HG02852 (cell line): ENCODE measurements around the gene MBD1.
"Not testable (repeated sequence)": the region's sequence is repeated elsewhere in the genome, so short reads cannot be mapped to it uniquely, and the experiment has no call there.

Source experiments
- ATAC-seq: cut with Tn5 transposase; IDR thresholded peaks from one replicate; pipeline ENCODE4 v1.9.1; 2021; ENCODE audit warnings: mild to moderate bottlenecking, moderate library complexity; ENCODE audit not compliant: unreplicated experiment

MBD1 gene

GRCh38 chr18:50274044-50274442 lies 7.3 kb downstream of the MBD1 start:
- ATAC-seq = no peak

- ATAC-seq = no peak
These were observed 7.9 kb downstream of the MBD1 start for GRCh38 chr18:50273203-50274043.

DNA sequence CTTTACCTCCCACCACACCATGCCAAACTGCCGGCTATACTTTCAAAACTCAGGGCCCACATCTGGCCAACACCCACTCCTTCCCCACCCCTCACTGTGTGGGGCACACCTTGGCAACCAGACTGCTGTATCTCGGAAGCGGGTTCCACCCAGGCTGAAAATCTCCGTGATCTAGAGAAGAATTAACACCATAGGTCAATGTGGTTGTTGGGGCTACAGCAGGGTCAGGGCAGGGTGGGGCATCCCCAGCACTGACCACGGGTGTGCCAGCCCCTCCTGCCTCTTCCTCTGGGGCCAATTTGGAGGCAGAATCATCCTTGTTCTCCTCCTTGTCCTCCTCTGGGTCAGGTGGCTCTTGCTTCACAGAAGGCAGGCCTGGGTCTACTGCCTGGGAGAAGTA lies 8.8 kb downstream of the MBD1 start:
- ATAC-seq = no peak

DNA sequence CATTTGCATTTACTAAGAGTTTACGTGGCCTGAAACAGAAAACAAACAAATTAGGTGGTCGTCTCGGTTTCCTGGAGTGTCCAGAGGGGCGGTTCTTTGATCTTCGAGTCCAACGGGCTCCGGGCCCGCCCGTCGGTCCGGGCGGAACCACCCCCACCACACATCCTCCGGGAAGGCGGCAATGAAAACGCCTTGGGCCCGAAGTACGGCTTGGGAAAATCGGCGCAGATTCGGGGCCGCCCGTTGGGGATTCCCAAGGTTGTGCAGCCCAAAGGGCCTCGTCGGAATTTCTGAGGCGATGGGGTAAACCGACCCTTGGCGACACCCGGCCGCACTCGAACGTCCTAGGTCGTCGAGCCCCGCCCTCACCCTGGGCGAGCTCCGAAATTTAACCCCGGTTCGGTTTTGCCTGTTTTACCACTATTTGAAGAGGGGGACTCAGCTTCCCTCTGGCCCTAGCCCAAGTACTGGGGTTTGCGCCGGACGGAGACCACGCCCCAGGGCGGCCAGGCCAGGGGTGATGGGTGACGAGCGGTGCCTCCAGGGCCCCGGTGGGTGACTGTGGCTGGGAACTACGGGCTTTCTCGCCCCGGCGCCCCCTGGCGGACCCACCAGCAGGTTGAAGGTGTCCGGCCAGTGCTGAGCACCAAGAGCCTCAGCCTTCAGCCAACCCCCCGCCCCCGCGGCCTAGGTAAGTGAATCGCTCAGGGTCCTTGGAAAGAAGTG lies 13.1 kb downstream of the MBD1 start:
- ATAC-seq = peak; percentile 76

DNA sequence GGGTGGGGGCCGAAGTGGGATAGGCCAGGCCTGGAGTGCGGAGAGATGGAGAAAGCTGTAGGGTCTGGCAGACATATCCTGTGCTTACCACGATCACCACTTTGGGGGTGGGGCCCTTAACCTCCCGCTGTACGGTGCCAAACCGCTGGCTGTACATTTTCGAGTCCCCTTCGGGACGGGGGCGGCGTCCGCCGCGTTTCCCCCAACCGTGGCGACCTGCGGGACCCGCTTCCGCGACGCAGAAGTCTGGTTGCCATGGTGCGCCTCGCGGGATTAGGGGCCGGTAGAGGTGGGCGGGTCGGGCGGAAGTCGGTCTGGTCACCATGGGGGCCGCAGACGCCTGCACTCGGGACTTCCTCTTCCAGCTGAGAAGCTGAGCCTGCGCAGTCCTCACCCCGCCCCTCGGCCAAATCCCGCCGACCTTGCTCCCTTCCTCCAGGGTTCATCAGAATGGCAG lies 15.0 kb downstream of the MBD1 start, which contains the start of gene CFAP53:
Gene CFAP53 (minus strand): TSS at position 248 of the 457 bp plus-strand sequence. CDS start 91 bp downstream, at position 157.
- peak; percentile 84 for ATAC-seq

- ATAC-seq = no peak
These were observed 18.3 kb downstream of the MBD1 start for GRCh38 chr18:50262977-50263376.

DNA sequence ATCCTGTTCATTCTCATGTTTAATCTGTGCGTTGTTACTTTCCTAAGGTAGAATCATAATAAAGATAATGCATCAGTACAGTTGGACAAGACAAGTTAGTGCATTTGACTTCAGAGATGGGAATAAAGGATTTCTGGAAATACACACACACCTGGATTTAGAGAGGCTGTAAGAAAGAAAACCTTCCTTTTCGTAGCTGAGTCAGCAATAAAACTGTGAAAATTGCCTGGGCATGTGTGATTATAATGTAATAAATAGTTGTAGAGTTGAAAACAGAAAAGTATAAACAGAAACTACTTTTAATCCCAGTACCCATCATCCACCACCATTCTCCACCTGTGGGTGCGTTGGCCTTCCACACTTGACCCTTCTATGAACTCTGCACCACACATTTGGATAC lies 30.4 kb downstream of the MBD1 start:
- no peak for ATAC-seq

GRCh38 chr18:50249576-50249975 lies 31.7 kb downstream of the MBD1 start:
- no peak for ATAC-seq

GRCh38 chr18:50247561-50247960 lies 33.8 kb downstream of the MBD1 start:
- ATAC-seq = no peak

DNA sequence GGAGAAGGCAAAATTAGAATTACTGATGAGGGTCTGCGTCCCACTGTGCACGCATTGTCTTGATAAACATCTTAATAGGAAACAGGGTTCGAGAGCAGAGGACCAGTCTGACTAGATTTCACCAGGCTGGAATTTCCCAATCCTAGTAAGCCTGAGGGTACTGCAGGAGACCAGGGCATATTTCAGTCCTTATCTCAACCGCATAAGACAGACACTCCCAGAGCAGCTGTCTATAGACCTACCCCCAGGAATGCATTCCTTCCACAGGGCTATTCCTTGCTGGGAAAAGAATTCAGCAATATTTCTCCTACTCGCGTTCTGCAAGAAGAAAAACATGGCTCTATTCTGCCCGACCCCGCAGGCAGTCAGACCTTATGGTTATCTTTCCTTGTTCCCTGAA lies 39.6 kb downstream of the MBD1 start:
- not testable (repeated sequence) for ATAC-seq

DNA sequence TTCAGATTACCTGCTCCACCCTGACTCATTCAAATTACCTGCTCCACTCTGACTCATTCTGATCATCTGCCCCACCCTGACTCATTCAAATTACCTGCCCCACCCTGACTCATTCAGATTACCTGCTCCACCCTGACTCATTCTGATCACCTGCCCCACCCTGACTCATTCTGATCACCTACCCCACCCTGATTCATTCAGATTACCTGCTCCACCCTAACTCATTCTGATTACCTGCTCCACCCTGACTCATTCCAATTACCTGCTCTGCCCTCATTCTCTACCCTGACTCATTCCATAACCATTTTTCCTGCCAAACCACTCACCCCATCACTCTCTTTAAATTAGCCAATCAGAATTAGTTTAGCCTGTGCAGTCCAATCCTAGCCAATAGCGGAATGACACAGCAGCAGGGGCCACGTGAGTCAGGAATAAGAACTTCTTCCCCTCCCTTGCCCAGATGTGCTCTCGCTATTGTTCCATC lies 41.2 kb downstream of the MBD1 start:
- ATAC-seq = no peak

GRCh38 chr18:50232419-50232818 lies 48.9 kb downstream of the MBD1 start:
- ATAC-seq = no peak

GRCh38 chr18:50231621-50232020 lies 49.7 kb downstream of the MBD1 start:
- ATAC-seq = no peak

DNA sequence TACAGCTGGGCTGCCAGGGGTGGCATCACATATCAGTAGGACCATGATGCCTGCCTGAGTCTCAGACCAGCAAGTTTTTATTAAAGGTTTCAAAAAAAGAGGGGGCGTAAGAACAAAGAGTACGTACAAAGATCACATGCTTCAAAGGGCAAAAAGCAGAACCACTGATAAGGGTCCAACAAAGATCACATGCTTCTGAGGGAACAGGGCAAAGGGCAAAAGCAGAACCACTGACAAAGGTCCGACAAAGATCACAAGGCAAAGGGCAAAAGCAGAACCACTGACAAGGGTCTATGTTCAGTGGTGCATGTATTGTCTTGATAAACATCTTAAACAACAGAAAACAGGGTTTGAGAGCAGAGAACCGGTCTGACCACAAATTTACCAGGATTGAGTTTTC lies 61.1 kb downstream of the MBD1 start:
- not testable (repeated sequence) for ATAC-seq
